ENCODE data around the gene SERPINB7.

Gene SERPINB7

DNA sequence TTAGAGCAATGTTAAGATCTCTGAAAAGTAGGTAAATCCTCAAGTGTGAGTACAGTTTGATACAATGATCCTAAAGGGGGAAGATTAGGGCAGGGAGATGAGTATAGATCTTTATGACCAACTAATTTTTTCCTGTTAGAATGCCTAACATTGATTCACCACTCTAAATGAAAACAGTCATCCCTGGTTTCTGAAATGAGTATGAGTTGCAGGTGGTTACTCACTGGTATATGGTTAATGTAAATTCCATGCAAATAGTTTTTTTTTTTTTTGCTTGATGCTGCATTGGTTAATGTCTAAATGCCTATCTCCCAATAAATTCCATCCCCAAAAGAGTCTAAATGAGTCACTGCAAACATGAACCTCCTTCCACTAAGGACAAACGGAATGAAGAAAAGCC is 57.3 kb downstream of the SERPINB7 start:
- no peak for TF ChIP-seq FOXM1 (IDR thresholded peaks at IDR 0.05; ENCODE audit: borderline replicate concordance)
- TF ChIP-seq SP1 (IDR thresholded peaks at IDR 0.05): no peak
- no peak for TF ChIP-seq FOXA1 (IDR thresholded peaks at IDR 0.05)
- no peak for TF ChIP-seq ARNT (IDR thresholded peaks at IDR 0.05)
- no peak for TF ChIP-seq CTBP1 (IDR thresholded peaks at IDR 0.05; ENCODE audit: borderline replicate concordance)
- no peak for TF ChIP-seq LEF1 (IDR thresholded peaks at IDR 0.05; ENCODE audit: borderline replicate concordance)
- no peak for TF ChIP-seq TARDBP (IDR thresholded peaks at IDR 0.05)
- TF ChIP-seq L3MBTL2 (conservative IDR thresholded peaks at IDR 0.05): no peak
- TF ChIP-seq ELF4 (IDR thresholded peaks at IDR 0.05): no peak
- no peak for TF ChIP-seq NFRKB (IDR thresholded peaks at IDR 0.05)
- TF ChIP-seq HDGF (IDR thresholded peaks at IDR 0.05; ENCODE audit: borderline replicate concordance): no peak
- TF ChIP-seq, protein P1, sequence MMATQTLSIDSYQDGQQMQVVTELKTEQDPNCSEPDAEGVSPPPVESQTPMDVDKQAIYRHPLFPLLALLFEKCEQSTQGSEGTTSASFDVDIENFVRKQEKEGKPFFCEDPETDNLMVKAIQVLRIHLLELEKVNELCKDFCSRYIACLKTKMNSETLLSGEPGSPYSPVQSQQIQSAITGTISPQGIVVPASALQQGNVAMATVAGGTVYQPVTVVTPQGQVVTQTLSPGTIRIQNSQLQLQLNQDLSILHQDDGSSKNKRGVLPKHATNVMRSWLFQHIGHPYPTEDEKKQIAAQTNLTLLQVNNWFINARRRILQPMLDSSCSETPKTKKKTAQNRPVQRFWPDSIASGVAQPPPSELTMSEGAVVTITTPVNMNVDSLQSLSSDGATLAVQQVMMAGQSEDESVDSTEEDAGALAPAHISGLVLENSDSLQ (IDR thresholded peaks at IDR 0.05): no peak
- TF ChIP-seq SUZ12 (IDR thresholded peaks at IDR 0.05): no peak
- TF ChIP-seq BHLHE40 (IDR thresholded peaks at IDR 0.05; ENCODE audit: borderline replicate concordance): no peak
- no peak for TF ChIP-seq FOXK2 (IDR thresholded peaks at IDR 0.05)
- no peak for TF ChIP-seq ZNF384 (IDR thresholded peaks at IDR 0.05)
- ChIA-PET CTCF (no interaction called here), POLR2A (no interaction called here)
- DNase-seq (ENCODE audit: extremely low spot score): no peak

DNA sequence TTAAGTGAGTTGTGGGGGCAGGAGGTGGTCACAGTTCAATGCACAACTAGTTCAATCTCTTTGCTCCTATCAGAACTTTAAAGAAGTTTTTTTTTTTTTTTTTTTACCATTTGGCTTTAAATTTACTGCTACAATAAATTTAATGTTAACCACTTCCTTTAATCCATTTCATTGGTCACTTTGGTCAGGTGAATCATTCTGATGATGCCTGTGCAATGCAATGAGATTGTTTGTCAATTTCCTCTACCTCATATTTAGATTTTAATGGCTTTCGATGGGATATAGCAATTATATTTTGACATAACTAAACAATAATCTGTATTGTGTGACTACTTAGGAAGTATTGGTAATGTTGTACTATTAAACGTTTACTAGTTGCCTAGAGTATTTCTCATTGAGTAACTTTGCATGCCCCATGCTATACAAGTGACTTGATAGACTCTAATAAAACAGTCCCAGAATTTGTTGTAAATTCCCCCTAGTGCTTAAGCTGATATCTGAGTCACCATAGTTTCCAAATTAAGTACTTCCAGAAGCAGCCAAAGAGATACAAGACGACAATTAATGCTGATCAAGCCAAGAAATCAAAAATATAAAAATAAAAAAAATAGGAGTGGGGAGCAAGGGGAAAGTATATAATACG is 59.4 kb downstream of the SERPINB7 start:
- CTCF ChIA-PET: no interaction called here
- TF ChIP-seq FOXA1 (IDR thresholded peaks at IDR 0.05) (no peak), ELF4 (IDR thresholded peaks at IDR 0.05) (no peak), BHLHE40 (IDR thresholded peaks at IDR 0.05; ENCODE audit: borderline replicate concordance) (no peak), FOXK2 (IDR thresholded peaks at IDR 0.05) (no peak), LEF1 (IDR thresholded peaks at IDR 0.05; ENCODE audit: borderline replicate concordance) (no peak), ARNT (IDR thresholded peaks at IDR 0.05) (no peak), HDGF (IDR thresholded peaks at IDR 0.05; ENCODE audit: borderline replicate concordance) (no peak), ZNF384 (IDR thresholded peaks at IDR 0.05) (no peak), SP1 (IDR thresholded peaks at IDR 0.05) (no peak), NFRKB (IDR thresholded peaks at IDR 0.05) (no peak), FOXM1 (IDR thresholded peaks at IDR 0.05; ENCODE audit: borderline replicate concordance) (no peak), TARDBP (IDR thresholded peaks at IDR 0.05) (no peak), CTBP1 (IDR thresholded peaks at IDR 0.05; ENCODE audit: borderline replicate concordance) (no peak)
- no peak for DNase-seq (ENCODE audit: extremely low spot score)
- POLR2A ChIA-PET: no interaction called here

DNA sequence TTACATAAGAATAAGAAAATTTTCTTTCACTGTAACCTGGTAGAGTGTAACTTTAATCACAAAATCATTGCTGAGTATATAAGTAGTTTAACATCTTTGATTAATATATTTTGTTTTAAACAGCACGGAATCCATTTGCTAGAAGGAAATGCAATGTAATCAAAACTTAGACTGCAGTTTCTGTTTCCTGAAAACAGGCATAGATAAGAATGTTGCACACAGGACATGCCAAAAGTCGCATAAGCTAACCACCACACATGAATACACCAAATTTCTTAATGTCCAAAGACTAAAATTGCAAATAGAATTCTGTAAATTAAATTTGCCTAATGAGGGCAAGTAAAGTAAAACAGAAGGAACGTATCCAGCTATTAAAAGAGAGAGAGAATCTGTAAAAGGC is 61.2 kb downstream of the SERPINB7 start:
- TF ChIP-seq, protein P1 (IDR thresholded peaks at IDR 0.05): no peak
- TF ChIP-seq FOXK2 (IDR thresholded peaks at IDR 0.05) (no peak), CTBP1 (IDR thresholded peaks at IDR 0.05; ENCODE audit: borderline replicate concordance) (no peak), SP1 (IDR thresholded peaks at IDR 0.05) (no peak), ELF4 (IDR thresholded peaks at IDR 0.05) (no peak), FOXA1 (IDR thresholded peaks at IDR 0.05) (no peak), BHLHE40 (IDR thresholded peaks at IDR 0.05; ENCODE audit: borderline replicate concordance) (no peak)
- CTCF ChIA-PET: no interaction called here
- no peak for DNase-seq (ENCODE audit: extremely low spot score)

DNA sequence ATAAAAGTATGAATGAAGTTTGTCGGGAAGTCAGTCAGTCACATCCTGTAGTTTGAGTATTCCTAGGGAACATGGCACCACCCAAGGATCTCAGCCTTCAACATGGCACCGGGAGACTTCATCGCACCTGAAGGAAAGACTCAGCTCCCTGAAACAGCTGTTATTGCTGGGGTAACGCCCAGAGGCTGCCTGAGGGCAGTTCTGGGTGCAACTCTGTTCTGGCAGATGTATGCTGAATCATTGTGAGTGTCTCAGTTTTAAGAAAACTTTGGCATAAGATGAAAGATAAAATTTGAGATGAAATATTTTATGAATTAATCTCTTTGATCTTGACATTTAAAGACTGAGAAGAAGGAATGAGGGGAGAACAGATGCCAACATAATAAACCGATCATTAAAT is 62.4 kb downstream of the SERPINB7 start:
- ChIA-PET POLR2A (no interaction called here), CTCF (interaction anchor here (0.6 kb wide), 1 partner anchor 11 kb away, joined by 3 read pairs; no protein-coding TSS in a partner anchor)
- TF ChIP-seq NFRKB (IDR thresholded peaks at IDR 0.05): no peak
- TF ChIP-seq FOXK2 (IDR thresholded peaks at IDR 0.05): no peak
- TF ChIP-seq ZNF384 (IDR thresholded peaks at IDR 0.05): no peak
- no peak for TF ChIP-seq FOXA1 (IDR thresholded peaks at IDR 0.05)
- no peak for TF ChIP-seq ELF4 (IDR thresholded peaks at IDR 0.05)
- no peak for TF ChIP-seq FOXM1 (IDR thresholded peaks at IDR 0.05; ENCODE audit: borderline replicate concordance)
- no peak for TF ChIP-seq CTBP1 (IDR thresholded peaks at IDR 0.05; ENCODE audit: borderline replicate concordance)
- no peak for TF ChIP-seq ARNT (IDR thresholded peaks at IDR 0.05)
- no peak for TF ChIP-seq SP1 (IDR thresholded peaks at IDR 0.05)
- no peak for TF ChIP-seq BHLHE40 (IDR thresholded peaks at IDR 0.05; ENCODE audit: borderline replicate concordance)
- TF ChIP-seq SUZ12 (IDR thresholded peaks at IDR 0.05): no peak
- TF ChIP-seq HDGF (IDR thresholded peaks at IDR 0.05; ENCODE audit: borderline replicate concordance): no peak
- TF ChIP-seq TARDBP (IDR thresholded peaks at IDR 0.05): no peak
- DNase-seq (ENCODE audit: extremely low spot score): no peak

More for the DNA sequence above, 61.2 kb downstream of the SERPINB7 start:
- POLR2A ChIA-PET: no interaction called here

DNA sequence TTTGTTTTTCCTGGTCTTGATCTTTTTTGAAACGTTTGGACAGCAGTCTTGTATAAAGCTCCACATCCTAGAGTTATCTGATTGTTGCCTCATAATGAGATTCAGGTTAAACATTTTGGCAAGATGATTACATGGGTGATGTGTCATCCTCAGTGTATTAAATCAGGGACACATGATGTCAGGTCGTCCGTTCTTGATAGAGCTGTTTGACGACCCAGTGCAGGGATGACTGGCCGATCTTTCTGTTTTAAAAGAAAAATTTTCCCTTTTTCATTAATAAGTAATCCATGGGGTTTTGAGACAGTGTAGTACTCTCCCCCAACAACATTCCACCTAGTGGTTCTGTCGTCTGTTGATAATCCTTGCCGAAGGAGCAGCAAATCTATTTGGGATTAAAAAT is 67.8 kb downstream of the SERPINB7 start:
- POLR2A ChIA-PET: no interaction called here
- CTCF ChIA-PET: interaction anchor here (0.6 to 1.1 kb wide), 3 partner anchors 325 to 509 kb away, joined by 3 to 4 read pairs (median 4); no protein-coding TSS in a partner anchor
- TF ChIP-seq SP1 (IDR thresholded peaks at IDR 0.05): no peak
- no peak for DNase-seq (ENCODE audit: extremely low spot score)

DNA sequence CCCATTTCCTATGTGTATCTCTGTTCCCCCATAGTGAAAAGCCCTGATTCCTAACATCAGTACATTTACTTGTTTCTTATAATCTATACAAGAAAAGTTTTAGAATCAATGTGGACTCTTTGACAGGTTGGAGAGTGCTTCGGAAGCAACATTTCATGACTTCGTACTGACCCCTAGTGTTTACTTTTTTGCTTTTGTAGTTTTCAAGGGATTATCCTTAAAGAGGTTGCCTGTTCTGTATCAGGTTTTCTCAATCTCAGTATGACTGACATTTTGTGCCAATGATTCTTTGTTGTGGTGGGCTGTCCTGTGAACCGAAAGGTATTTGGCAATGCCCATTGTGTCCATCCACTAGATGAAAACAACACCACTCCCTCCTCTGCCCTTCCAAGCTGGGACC is 69.0 kb downstream of the SERPINB7 start:
- POLR2A ChIA-PET: no interaction called here

More for the DNA sequence above, 69.0 kb downstream of the SERPINB7 start:
- CTCF ChIA-PET: interaction anchor here (1.1 to 1.5 kb wide), 2 partner anchors 326 kb away, joined by 4 read pairs; no protein-coding TSS in a partner anchor
- TF ChIP-seq ZNF384 (IDR thresholded peaks at IDR 0.05): no peak
- no peak for TF ChIP-seq L3MBTL2 (conservative IDR thresholded peaks at IDR 0.05)
- TF ChIP-seq SP1 (IDR thresholded peaks at IDR 0.05): no peak
- no peak for TF ChIP-seq FOXA1 (IDR thresholded peaks at IDR 0.05)
- no peak for TF ChIP-seq LEF1 (IDR thresholded peaks at IDR 0.05; ENCODE audit: borderline replicate concordance)
- TF ChIP-seq BHLHE40 (IDR thresholded peaks at IDR 0.05; ENCODE audit: borderline replicate concordance): no peak
- TF ChIP-seq TARDBP (IDR thresholded peaks at IDR 0.05): no peak
- no peak for TF ChIP-seq NFRKB (IDR thresholded peaks at IDR 0.05)
- TF ChIP-seq FOXK2 (IDR thresholded peaks at IDR 0.05): no peak
- no peak for TF ChIP-seq ARNT (IDR thresholded peaks at IDR 0.05)
- TF ChIP-seq CTBP1 (IDR thresholded peaks at IDR 0.05; ENCODE audit: borderline replicate concordance): no peak
- TF ChIP-seq, protein P1 (IDR thresholded peaks at IDR 0.05): no peak
- TF ChIP-seq HDGF (IDR thresholded peaks at IDR 0.05; ENCODE audit: borderline replicate concordance): no peak
- no peak for DNase-seq (ENCODE audit: extremely low spot score)

Measured in HEK293T (cell line).